Measurements from ENCODE around the gene EMILIN2.

EMILIN2 gene

GRCh38 chr18:2911533-2911932 lies 64.7 kb downstream of the EMILIN2 start:
- Histone ChIP-seq H3K27ac (ENCODE audit: low read depth, low read length, poor library complexity, severe bottlenecking) (no peak overlapping the region), H3K36me3 (ENCODE audit: insufficient read depth, low read length) (no peaks in the 10 kb centered on the region), H3K4me3 (ENCODE audit: low read depth, low read length, poor library complexity, severe bottlenecking) (no peak overlapping the region), H3K9ac (ENCODE audit: low read length) (no peak overlapping the region), H3F3A (ENCODE audit: insufficient read depth, low read length) (no peaks in the 10 kb centered on the region), H4K20me1 (ENCODE audit: insufficient read depth, low read length) (no peaks in the 10 kb centered on the region), H3K27me3 (ENCODE audit: insufficient read depth, low read length) (no peaks in the 10 kb centered on the region), H3K4me2 (ENCODE audit: low read length) (no peak overlapping the region), H2AFZ (ENCODE audit: low read length) (no peak overlapping the region), H3K4me1 (ENCODE audit: insufficient read depth, low read length, severe bottlenecking) (peaks cover 15% of the 10 kb centered on the region), H3K9me3 (ENCODE audit: low read length) (no peaks in the 10 kb centered on the region), H3K9me2 (ENCODE audit: low read depth, low read length) (no peaks in the 10 kb centered on the region), H3K79me2 (ENCODE audit: insufficient read depth, low read length) (no peaks in the 10 kb centered on the region)
- TF ChIP-seq EZH2 (IDR thresholded peaks at IDR 0.05; ENCODE audit: borderline replicate concordance, low read length) (no peak), CTCF (IDR thresholded peaks at IDR 0.05; ENCODE audit: low read length) (no peak)

GRCh38 chr18:2912357-2913299 lies 65.8 kb downstream of the EMILIN2 start:
- no peaks in the 10 kb centered on the region for H3K79me2 ChIP-seq (ENCODE audit: insufficient read depth, low read length)
- no peaks in the 10 kb centered on the region for H3F3A ChIP-seq (ENCODE audit: insufficient read depth, low read length)
- no peaks in the 10 kb centered on the region for H3K9me2 ChIP-seq (ENCODE audit: low read depth, low read length)
- H3K36me3 ChIP-seq (ENCODE audit: insufficient read depth, low read length), result no peaks in the 10 kb centered on the region
- H2AFZ ChIP-seq (ENCODE audit: low read length), result no peak overlapping the region
- H3K4me3 ChIP-seq (ENCODE audit: low read depth, low read length, poor library complexity, severe bottlenecking), result no peak overlapping the region
- no peaks in the 10 kb centered on the region for H4K20me1 ChIP-seq (ENCODE audit: insufficient read depth, low read length)
- no peak overlapping the region for H3K9ac ChIP-seq (ENCODE audit: low read length)
- H3K27me3 ChIP-seq (ENCODE audit: insufficient read depth, low read length), result no peaks in the 10 kb centered on the region
- peaks cover 20% of the 10 kb centered on the region for H3K4me1 ChIP-seq (ENCODE audit: insufficient read depth, low read length, severe bottlenecking)
- H3K4me2 ChIP-seq (ENCODE audit: low read length), result no peak overlapping the region
- no peak for TF ChIP-seq CTCF (IDR thresholded peaks at IDR 0.05; ENCODE audit: low read length)
- H3K9me3 ChIP-seq (ENCODE audit: low read length), result no peaks in the 10 kb centered on the region
- no peak overlapping the region for H3K27ac ChIP-seq (ENCODE audit: low read depth, low read length, poor library complexity, severe bottlenecking)

GRCh38 chr18:2913398-2914005 lies 66.7 kb downstream of the EMILIN2 start:
- Histone ChIP-seq H2AFZ (ENCODE audit: low read length) (no peak overlapping the region), H3K9me3 (ENCODE audit: low read length) (no peaks in the 10 kb centered on the region), H3K4me1 (ENCODE audit: insufficient read depth, low read length, severe bottlenecking) (peaks cover 28% of the 10 kb centered on the region), H3K4me3 (ENCODE audit: low read depth, low read length, poor library complexity, severe bottlenecking) (no peak overlapping the region), H3K4me2 (ENCODE audit: low read length) (no peak overlapping the region), H3K36me3 (ENCODE audit: insufficient read depth, low read length) (peaks cover 2% of the 10 kb centered on the region; the same call in 1 of the 2 replicates), H3K79me2 (ENCODE audit: insufficient read depth, low read length) (no peaks in the 10 kb centered on the region), H3K27ac (ENCODE audit: low read depth, low read length, poor library complexity, severe bottlenecking) (no peak overlapping the region), H3F3A (ENCODE audit: insufficient read depth, low read length) (no peaks in the 10 kb centered on the region), H3K9me2 (ENCODE audit: low read depth, low read length) (no peaks in the 10 kb centered on the region), H3K9ac (ENCODE audit: low read length) (no peak overlapping the region), H3K27me3 (ENCODE audit: insufficient read depth, low read length) (no peaks in the 10 kb centered on the region), H4K20me1 (ENCODE audit: insufficient read depth, low read length) (no peaks in the 10 kb centered on the region)
- TF ChIP-seq CTCF (IDR thresholded peaks at IDR 0.05; ENCODE audit: low read length), result no peak
- no peak for TF ChIP-seq EZH2 (IDR thresholded peaks at IDR 0.05; ENCODE audit: borderline replicate concordance, low read length)

All from OCI-LY1 (cell line).